Keratinocyte (primary cell): Measurements from ENCODE around the gene GAL3ST2.

ENCODE experiments used
- EZH2 ChIP-seq: IDR thresholded peaks from one replicate; pipeline ENCODE4 v1.6.1; 2012; ENCODE audit warnings: inconsistent platforms, mild to moderate bottlenecking, low read length, moderate library complexity
- TF ChIP-seq, protein P1 (sequence below), 3 experiments: IDR thresholded peaks in 1 of 3; conservative IDR thresholded peaks in 1 of 3; optimal IDR thresholded peaks in 1 of 3; 2 replicates in 2 of 3; 3 replicates in 1 of 3; pipeline versions ENCODE3 to v1.5.1; 2011; ENCODE audit warnings: low read length in 3 of 3, mild to moderate bottlenecking in 3 of 3, moderate library complexity in 2 of 3, control low read depth in 1 of 3, inconsistent platforms in 1 of 3; ENCODE audit not compliant: insufficient read depth in 2 of 3; ENCODE audit errors: extremely low read depth in 1 of 3

DNA sequence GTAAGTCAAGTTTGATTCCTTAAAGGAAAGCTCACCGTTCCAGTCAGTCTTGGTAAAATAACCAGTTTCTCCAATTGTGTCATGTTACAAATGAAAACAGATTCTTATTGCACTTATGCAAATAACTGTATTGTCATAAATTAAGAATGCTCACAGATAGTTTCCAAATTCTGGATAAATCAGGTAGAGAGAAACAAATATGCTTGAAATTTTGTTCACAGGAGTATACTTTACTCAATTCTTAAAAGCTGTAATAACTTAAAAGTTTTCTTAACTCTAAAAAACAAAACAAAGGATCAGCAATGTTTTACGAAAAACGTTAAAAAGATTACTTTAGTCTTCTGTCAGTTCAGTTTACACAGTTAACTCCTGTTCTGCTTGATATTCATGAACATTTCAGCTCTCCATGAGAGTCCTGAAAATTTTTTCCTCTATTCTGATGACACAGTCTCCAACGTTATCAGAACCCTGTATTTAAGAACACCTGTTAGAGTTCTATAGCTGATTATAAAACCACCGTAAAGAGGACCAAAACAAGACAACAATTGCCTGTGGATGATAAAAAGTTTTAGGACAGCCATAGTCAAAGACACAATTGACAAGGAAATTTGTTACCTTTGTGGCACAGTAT is 4.4 kb downstream of the GAL3ST2 start:
- TF ChIP-seq, protein P1, sequence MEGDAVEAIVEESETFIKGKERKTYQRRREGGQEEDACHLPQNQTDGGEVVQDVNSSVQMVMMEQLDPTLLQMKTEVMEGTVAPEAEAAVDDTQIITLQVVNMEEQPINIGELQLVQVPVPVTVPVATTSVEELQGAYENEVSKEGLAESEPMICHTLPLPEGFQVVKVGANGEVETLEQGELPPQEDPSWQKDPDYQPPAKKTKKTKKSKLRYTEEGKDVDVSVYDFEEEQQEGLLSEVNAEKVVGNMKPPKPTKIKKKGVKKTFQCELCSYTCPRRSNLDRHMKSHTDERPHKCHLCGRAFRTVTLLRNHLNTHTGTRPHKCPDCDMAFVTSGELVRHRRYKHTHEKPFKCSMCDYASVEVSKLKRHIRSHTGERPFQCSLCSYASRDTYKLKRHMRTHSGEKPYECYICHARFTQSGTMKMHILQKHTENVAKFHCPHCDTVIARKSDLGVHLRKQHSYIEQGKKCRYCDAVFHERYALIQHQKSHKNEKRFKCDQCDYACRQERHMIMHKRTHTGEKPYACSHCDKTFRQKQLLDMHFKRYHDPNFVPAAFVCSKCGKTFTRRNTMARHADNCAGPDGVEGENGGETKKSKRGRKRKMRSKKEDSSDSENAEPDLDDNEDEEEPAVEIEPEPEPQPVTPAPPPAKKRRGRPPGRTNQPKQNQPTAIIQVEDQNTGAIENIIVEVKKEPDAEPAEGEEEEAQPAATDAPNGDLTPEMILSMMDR (optimal IDR thresholded peaks at IDR 0.05 in 1 of 3, IDR thresholded peaks at IDR 0.05 in 1 of 3, conservative IDR thresholded peaks at IDR 0.05 in 1 of 3; ENCODE audit: extremely low read depth in 1 of 3, insufficient read depth in 2 of 3, low read length in 3 of 3) = no peak
- TF ChIP-seq EZH2 = no peak
